Activated CD8-positive, alpha-beta T cell treated with anti-CD3 and anti-CD28 coated beads for 36 hours (primary cell): ENCODE data around the gene SMARCD3. TPM values are rescaled to one million over a fixed set of nuclear protein-coding genes. Genes with fewer than 3 reads are reported as not detected.

Experiments used
- ATAC-seq: fragments of 200-7000 bp; cut with Tn5 transposase; one replicate; pipeline ENCODE4 v1.10.0; 2021; ENCODE audit warnings: mild to moderate bottlenecking, moderate library complexity
- CTCF ChIA-PET: fragments of 350-600 bp; sonication (Branson Sonifier 250); formaldehyde crosslinking; loops from one replicate; lab custom pipeline; 2021; ENCODE audit warnings: antibody characterized with exemption; lab: Charles Lee
- POLR2A ChIA-PET: fragments of 350-600 bp; sonication (Branson Sonifier 250); formaldehyde crosslinking; loops from one replicate; lab custom pipeline; 2021; ENCODE audit warnings: antibody characterized with exemption; lab: Charles Lee
- DNase-seq: peaks from one replicate; pipeline ENCODE4 v3.0.0-alpha.2; 2020
- H3K27ac Mint-ChIP-seq: one replicate; pipeline ENCODE4 v1.8.0; 2021; ENCODE audit warnings: mild to moderate bottlenecking, mixed read lengths
- H3K27me3 Mint-ChIP-seq: one replicate; pipeline ENCODE4 v1.8.0; 2021; ENCODE audit warnings: mixed read lengths
- H3K36me3 Mint-ChIP-seq: one replicate; pipeline ENCODE4 v1.8.0; 2021; ENCODE audit warnings: low read depth, mixed read lengths
- H3K4me1 Mint-ChIP-seq: one replicate; pipeline ENCODE4 v1.8.0; 2021; ENCODE audit warnings: low read depth, mixed read lengths
- H3K4me3 Mint-ChIP-seq: one replicate; pipeline ENCODE4 v1.8.0; 2021; ENCODE audit warnings: mild to moderate bottlenecking, moderate library complexity, mixed read lengths
- H3K9me3 Mint-ChIP-seq: one replicate; pipeline ENCODE4 v1.8.0; 2021; ENCODE audit warnings: mixed read lengths
- intact Hi-C: fragments of 100-400 bp; cut with micrococcal nuclease; formaldehyde crosslinking; loops from one replicate; pipeline ENCODE4 v1.10.0; 2022
- total RNA-seq, 2 experiments: library from RNA; stranded (reverse); gene quantifications; one replicate each; pipeline ENCODE4 v1.2.3, GENCODE V29; 2021
- TF ChIP-seq, protein P1 (sequence below): fragments of 200-600 bp; IDR thresholded peaks from one replicate; pipeline ENCODE4 v1.8.0; 2022; ENCODE audit warnings: antibody characterized with exemption, mild to moderate bottlenecking

Gene SMARCD3
- total RNA-seq, 2 experiments from 2014 or later = 8.2 to 8.9 TPM

DNA sequence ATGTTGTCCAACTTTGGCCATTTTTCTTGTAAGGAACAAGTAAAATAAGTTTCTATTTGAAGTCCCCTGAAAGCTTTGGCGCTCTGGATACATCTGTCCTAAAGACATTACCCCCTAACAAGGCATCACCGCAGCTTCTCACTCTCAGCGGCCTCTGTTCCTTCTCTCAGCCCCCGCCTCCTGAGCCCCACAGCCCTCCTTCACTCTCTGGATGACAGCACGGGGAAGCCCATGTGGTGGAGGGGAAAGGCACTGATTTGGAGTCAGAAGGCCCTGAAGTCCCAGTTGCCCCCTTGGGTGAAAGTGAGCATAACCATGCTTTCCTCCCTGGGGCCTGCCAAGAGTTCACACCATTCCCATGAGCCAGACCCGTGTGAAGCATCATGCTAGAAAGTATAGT, 42.8 kb downstream of the SMARCD3 start:
- Mint-ChIP-seq H3K4me1 (peaks cover 20% of the 10 kb centered on the region), H3K27ac (no peak overlapping the region), H3K36me3 (no peaks in the 10 kb centered on the region), H3K4me3 (no peak overlapping the region), H3K27me3 (no peaks in the 10 kb centered on the region), H3K9me3 (no peaks in the 10 kb centered on the region)
- TF ChIP-seq, protein P1, sequence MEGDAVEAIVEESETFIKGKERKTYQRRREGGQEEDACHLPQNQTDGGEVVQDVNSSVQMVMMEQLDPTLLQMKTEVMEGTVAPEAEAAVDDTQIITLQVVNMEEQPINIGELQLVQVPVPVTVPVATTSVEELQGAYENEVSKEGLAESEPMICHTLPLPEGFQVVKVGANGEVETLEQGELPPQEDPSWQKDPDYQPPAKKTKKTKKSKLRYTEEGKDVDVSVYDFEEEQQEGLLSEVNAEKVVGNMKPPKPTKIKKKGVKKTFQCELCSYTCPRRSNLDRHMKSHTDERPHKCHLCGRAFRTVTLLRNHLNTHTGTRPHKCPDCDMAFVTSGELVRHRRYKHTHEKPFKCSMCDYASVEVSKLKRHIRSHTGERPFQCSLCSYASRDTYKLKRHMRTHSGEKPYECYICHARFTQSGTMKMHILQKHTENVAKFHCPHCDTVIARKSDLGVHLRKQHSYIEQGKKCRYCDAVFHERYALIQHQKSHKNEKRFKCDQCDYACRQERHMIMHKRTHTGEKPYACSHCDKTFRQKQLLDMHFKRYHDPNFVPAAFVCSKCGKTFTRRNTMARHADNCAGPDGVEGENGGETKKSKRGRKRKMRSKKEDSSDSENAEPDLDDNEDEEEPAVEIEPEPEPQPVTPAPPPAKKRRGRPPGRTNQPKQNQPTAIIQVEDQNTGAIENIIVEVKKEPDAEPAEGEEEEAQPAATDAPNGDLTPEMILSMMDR = no peak
- intact Hi-C loops = no loop called here
- CTCF ChIA-PET = interaction anchor here (0.8 to 1.5 kb wide), 3 partner anchors 14 to 38 kb away, joined by 3 read pairs; partner anchors contain the start of genes ABCF2 and GBX1
- ATAC-seq (no peak), DNase-seq (no peak)
- POLR2A ChIA-PET = interaction anchor here (5.7 kb wide), 1 partner anchor 21 kb away, joined by 22 read pairs; the partner anchor contains the start of gene ABCF2

DNA sequence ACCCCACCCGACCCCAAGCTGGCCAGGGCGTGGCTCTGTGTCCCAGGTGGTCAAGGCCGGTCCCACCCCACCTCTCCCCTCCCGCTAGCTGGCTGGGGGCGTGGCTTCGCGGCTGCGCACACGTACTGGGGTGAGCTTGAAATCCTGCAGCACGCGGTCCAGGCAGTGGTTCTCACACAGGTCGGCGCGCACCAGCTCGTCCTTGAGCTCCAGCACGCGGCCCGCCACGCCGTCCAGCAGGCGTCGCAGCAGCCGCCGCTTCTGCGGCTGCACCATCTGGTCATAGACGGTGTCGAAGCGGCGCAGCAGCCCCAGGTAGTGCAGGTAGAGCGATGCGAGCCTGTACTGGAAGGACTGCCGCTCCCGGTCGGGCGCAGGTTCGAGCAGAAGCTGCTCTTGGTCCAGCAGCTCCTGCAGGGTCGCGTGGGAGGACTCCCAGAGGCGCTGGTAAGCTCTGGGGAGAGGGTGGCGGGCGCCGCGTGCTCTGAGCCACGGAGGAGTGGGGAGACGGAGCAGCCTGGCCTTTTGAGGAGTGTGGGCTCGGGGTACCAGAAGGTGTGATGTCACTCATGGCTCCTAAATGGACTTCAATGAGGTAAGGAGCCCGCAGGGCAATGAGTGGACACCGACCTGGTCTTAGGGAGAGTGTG, 44.0 kb downstream of the SMARCD3 start:
- CTCF ChIA-PET = interaction anchor here (1.5 kb wide), 1 partner anchor 23 kb away, joined by 3 read pairs; the partner anchor contains the start of gene ABCF2
- Mint-ChIP-seq H3K27ac (no peak overlapping the region), H3K4me1 (peaks cover 20% of the 10 kb centered on the region), H3K4me3 (no peak overlapping the region), H3K9me3 (no peaks in the 10 kb centered on the region), H3K36me3 (no peaks in the 10 kb centered on the region), H3K27me3 (no peaks in the 10 kb centered on the region)
- intact Hi-C loops = no loop called here
- POLR2A ChIA-PET = interaction anchor here (1.4 kb wide), 1 partner anchor 35 kb away, joined by 3 read pairs; no protein-coding TSS in a partner anchor
- ATAC-seq = no peak
- TF ChIP-seq, protein P1 = no peak
- no peak for DNase-seq

DNA sequence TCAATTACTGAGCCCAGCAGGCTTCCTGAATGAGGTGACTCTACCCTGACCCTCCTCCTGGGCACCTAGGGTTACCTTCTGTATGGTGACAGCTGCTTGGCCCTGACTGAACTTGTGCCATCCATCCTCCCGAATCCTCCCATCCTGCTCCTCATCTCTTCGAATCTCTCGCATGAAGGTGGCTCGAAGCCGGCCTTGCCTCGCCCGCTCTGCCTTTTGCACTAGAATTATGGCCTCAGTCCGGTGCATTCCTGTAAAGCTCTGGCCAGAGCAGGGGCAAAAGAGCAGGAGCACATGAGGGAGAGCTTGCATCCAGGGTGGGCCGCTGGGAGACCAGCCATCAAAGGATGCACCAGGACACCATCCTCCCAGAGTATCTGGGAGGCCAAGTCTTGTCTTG, 45.7 kb downstream of the SMARCD3 start:
- intact Hi-C loops = no loop called here
- no peak for ATAC-seq
- Mint-ChIP-seq H3K9me3 (no peaks in the 10 kb centered on the region), H3K27ac (no peak overlapping the region), H3K36me3 (no peaks in the 10 kb centered on the region), H3K4me3 (no peak overlapping the region), H3K27me3 (no peaks in the 10 kb centered on the region), H3K4me1 (peaks cover 15% of the 10 kb centered on the region)
- no peak for DNase-seq
- CTCF ChIA-PET = no interaction called here
- TF ChIP-seq, protein P1 = no peak
- POLR2A ChIA-PET = no interaction called here

DNA sequence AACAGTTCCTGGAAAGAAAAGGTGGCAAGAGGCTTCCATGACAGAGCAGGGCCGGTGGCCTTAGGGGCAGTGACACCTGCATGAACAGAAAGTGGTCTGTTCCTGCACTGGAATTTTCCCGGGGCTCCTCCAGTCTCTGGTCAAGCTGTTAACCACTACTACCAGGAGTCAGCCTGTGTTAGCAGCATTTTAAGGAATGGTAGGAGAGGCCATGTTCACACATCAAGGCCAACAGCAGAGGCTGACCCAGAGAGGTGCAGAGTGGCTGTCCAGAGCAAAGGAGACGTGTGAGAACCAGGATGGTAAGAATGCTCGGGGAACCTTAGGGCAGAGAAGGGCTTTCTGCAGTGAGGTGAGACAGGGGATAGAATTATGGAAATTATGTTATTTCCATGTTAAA, 46.7 kb downstream of the SMARCD3 start:
- POLR2A ChIA-PET = no interaction called here
- DNase-seq = no peak
- Mint-ChIP-seq H3K36me3 (no peaks in the 10 kb centered on the region), H3K4me1 (peaks cover 4% of the 10 kb centered on the region), H3K27ac (no peak overlapping the region), H3K27me3 (no peaks in the 10 kb centered on the region), H3K9me3 (no peaks in the 10 kb centered on the region), H3K4me3 (no peak overlapping the region)
- ATAC-seq = no peak
- CTCF ChIA-PET = no interaction called here
- intact Hi-C loops = no loop called here
- TF ChIP-seq, protein P1 = no peak

DNA sequence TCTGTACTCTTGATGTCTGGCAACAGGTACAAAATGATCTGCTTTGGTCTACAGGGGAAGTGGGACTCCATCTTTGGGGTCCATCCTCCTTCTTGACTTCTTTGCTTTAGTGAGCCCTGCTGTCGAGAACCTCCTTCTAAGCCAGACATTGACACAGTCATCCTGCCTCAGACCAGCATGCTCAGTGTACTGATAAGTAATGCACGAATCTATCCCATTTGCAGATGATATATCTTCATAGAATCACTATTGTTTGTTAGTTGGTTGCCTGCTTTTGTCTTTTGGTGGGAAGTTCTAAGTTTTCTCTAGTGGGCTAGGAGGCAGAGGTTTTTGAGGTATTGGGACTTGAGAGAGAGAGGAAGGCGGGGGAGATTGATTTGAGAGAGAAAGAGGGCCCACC, 47.1 kb downstream of the SMARCD3 start:
- peaks cover 3% of the 10 kb centered on the region for H3K4me1 Mint-ChIP-seq
- ChIA-PET CTCF (no interaction called here), POLR2A (no interaction called here)
- no peaks in the 10 kb centered on the region for H3K9me3 Mint-ChIP-seq
- no peaks in the 10 kb centered on the region for H3K36me3 Mint-ChIP-seq
- H3K27ac Mint-ChIP-seq = no peak overlapping the region
- TF ChIP-seq, protein P1 = no peak
- no peak for DNase-seq
- intact Hi-C loops = no loop called here
- ATAC-seq = no peak
- H3K4me3 Mint-ChIP-seq = no peak overlapping the region
- no peaks in the 10 kb centered on the region for H3K27me3 Mint-ChIP-seq
